ENCODE measurements around the gene ZC3H12C.

- no peak for TF ChIP-seq CTCF (IDR thresholded peaks at IDR 0.05)
- no peak for TF ChIP-seq POLR2AphosphoS5 (IDR thresholded peaks at IDR 0.05)
Measured at GRCh38 chr11:110125632-110126031, 32.4 kb downstream of the ZC3H12C start.
